GM21723 (cell line): Measurements from ENCODE around the gene ADAMTSL3.
A peak's percentile ranks its signal among the peaks of the same experiment; 100 is the strongest.

Experiments used
- ATAC-seq: cut with Tn5 transposase; IDR thresholded peaks from one replicate; pipeline ENCODE4 v1.9.1; 2021; ENCODE audit warnings: mild to moderate bottlenecking, moderate library complexity; ENCODE audit not compliant: unreplicated experiment

The ADAMTSL3 gene

DNA sequence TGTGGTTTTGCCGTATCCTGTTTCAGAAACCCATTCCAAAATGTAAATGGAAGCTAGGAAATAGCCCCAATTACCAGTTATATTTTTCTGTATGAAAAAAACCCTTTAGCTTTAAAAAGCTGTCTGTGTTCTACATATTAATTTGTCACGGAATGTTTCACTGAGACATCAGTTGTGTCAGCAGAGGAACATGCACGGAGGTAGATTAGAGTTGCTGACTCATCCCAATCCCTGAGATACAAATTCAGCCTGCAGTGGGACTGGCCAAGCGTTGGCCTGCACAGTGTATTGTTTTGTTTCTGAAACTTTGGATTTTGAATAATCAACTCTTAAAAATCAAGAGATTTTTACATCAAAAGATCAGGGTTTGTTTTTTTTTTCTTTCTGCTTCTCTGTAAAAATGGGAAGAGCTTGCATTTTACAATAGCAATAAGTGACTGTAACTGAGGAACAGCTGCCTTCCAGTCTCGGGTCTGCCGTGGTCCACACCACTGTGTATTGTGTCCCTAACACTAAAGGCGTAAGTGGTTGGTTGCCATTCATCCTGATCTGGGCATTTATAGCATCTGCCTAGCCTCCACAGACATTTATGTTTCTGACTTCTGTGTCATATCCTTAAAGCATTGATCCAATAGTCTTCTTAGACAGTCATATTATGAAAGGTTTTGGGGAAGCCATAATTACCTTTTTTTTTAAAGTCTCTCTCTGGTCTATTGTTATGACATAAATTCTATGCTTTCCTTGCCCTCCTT, 218.1 kb downstream of the ADAMTSL3 start:
- ATAC-seq = peak; percentile 88

DNA sequence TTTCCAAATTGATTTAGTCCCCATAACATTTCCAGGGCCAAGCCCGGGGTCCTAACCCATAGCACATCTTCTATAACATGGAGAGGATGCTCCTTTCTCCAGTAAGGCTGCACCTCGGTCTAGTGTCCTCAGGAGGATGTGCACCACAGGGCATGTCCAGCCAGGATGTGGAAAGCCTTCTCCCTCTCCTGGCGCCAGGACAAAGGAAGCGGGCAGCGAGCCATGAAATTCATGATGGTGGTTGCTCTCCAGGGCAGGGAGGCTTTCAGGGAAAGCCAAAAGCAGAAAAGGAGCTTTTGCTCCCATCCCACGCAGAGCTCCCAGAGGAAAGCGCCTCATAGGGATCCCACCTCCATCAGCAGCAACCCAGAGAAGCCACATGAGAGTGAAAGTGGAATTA, 220.0 kb downstream of the ADAMTSL3 start:
- no peak for ATAC-seq

DNA sequence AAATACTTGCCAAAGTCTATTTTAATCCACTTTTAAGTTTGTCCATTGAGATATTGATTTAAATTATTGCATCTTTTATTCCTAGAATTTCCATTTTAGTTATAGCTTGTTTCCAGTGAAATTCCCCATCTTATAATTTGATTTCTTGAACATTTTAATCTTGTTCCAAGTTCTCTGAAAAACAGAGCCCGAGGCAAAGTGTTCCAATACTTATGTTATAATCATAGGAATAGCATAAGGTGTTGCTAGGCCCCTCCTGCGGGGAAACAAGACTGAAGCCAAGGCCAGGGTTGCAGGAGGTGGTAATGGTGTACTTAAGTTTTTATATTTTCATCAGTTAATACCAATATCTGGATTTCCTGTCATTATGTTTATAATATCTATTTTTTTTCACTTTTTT, 226.6 kb downstream of the ADAMTSL3 start:
- ATAC-seq = no peak

DNA sequence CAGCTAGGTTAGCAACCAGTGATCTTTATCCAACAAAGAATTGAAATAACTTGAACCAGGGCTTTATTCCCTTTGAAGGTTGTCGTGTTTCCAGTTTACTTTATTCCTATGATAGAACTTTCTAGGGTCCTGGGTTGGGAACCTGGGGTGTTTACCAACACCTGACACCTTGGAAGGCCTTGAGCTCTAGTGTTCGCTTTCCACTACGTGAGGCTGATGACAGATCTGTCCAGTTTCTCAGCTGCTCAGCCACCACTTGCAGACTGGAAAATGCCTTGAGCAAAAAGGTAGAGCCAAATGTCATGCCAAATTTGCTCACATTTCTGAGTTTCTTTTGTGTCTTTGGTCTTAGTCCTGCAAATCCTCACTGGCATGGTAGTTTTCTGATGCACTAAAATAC, 227.2 kb downstream of the ADAMTSL3 start:
- ATAC-seq = no peak

DNA sequence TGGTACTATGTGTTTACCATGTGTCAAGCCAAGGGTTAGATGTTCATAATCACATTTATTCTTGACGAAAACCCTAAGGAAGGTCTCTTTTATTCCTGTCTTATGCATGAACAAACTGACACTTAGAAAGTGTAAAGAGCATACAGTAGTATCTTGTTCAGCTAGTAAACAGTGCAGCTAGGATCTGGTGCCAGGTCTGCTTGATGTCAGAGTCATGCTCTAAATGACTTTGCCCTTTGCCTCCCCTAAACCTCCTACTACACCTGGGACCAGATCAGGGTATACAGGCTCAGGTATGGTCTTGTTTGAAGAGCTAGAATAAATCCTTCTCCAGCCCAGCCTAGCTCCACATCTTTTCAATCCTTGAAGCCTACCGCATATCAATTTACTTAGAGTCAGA, 232.4 kb downstream of the ADAMTSL3 start:
- ATAC-seq = no peak

DNA sequence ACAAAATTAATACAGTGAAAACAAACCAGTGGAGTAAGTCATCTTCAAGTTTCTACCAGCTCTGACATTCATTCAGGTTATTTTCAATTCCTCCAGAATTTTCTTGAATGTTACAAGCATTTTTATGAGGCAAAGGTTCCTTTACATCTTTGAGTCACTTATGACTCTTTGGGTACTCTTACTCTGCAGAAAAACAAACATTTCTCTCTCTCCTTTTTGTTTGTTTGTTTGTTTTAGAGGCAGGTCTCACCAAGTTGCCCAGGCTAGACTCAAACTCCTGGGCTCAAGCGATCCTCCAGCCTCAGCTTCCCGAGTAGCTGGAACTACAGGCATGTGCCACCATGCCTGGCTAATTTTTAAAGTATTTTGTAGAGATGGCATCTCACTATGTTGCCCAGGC, 233.5 kb downstream of the ADAMTSL3 start:
- ATAC-seq = no peak

DNA sequence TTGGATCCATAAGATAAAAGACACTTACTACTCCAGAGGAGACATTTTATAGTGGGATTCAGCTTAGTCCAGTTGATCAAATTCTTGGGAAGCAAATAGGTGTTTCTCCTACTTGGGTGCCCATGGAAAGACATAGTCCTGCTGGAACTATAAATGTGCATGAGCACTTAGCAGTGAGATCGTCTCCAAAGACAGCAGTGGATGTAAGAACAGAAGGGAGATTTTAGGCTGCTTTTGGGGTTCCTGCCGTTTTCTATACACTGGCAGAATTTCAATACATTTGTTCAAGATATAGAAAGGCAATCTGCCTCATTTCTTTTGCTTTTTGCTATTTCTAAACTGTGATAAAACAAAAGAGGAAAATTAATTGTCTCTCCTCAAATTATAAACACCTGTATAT, 234.0 kb downstream of the ADAMTSL3 start:
- no peak for ATAC-seq

DNA sequence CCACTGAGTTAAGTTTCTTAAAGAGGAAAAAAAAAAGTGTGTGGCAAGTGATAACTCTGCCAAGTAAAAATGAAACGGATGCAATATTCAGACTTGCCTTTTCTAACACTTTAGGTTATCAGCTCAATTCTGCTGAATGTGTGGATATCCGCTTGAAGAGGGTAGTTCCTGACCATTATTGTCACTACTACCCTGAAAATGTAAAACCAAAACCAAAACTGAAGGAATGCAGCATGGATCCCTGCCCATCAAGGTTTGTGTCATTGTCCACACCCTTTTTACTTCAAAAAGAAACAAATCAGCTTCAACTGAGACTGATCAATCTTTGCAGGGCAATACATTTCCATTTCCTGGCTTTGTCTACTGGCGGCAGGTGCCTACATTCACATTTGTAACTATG, 236.1 kb downstream of the ADAMTSL3 start:
- no peak for ATAC-seq

DNA sequence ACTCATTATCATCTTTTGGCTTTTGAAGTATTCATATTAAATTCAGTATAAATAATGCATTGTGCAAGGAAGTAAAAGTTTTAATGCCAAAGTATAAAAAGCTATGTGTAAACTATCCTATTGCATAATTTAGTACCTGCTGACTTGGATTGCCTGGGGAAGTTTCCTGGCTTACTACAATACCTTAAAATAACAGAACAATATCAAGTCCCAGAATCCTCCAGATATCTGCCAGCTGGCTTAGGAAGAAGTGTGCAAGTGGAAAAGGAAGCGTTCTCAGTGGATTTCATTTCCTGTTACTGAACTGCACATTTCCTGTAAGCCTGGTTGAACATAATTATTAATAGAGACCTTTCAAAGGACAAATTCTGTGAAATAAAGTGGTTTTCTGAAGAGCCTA, 236.7 kb downstream of the ADAMTSL3 start:
- ATAC-seq = no peak

DNA sequence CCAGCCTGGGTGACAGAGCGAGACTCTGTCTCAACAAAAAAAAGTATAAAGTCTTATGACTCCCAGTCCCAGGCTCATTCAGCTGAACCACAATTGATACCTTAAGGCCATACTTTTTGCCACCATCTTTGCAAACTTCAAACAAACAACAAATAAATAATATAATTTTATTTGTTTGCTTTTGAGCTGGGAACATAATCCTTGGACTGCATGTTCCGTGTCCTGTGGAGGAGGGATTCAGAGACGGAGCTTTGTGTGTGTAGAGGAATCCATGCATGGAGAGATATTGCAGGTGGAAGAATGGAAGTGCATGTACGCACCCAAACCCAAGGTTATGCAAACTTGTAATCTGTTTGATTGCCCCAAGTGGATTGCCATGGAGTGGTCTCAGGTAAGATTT, 238.6 kb downstream of the ADAMTSL3 start:
- no peak for ATAC-seq

DNA sequence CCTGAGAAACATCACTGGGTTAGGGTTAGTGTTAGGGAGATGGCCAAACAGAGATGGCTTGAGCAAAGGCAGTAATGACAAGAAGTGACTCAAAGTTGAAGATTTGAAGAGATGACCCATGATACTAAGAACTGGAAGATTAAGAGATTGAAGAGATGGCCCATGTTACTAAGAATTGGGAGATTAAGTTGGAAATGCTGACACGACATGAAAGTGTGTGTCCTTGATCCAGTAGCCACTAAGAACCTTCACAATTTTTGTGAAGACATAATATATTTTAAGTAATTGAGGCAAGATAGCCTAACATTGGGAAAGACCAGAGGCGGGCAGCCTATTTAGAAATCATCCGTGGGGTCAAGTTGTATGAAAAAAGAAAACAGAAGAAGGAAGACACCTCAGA, 239.4 kb downstream of the ADAMTSL3 start:
- ATAC-seq = no peak

DNA sequence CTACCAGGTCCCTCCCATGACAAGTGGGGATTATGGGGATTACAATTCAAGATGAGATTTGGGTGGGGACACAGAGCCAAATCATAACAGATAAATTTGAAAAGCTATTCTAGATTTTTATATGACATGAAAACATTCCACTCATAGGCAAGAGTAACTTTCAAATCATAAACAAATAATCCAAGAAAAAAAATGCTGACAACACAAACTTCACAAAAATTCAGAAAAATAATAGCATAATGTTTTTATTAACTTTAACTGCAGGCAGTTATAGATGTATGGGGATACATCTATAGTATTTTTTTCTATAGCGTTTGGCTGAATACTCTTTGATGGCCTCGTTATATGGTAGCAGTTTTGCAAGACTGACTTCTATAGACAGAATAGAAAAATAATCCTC, 243.1 kb downstream of the ADAMTSL3 start:
- ATAC-seq = no peak

DNA sequence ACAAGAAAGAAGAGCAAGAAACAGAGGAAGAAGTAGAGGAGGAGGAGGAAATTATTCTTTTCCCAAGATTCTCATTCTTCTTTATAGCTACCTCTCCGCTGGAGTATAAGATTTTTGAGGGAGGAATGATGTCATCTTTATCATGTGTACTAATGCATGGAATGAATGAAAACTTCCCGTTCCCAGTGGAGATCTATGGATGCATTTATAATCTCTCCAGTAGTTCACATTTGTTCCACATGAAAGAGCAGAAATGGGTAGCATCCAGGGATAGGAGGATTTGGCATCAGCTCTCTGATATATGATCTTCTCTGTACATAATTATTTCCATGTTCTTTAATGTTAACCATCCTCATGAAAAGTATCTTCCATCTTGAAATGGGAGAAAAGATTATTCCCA, 244.4 kb downstream of the ADAMTSL3 start:
- no peak for ATAC-seq

DNA sequence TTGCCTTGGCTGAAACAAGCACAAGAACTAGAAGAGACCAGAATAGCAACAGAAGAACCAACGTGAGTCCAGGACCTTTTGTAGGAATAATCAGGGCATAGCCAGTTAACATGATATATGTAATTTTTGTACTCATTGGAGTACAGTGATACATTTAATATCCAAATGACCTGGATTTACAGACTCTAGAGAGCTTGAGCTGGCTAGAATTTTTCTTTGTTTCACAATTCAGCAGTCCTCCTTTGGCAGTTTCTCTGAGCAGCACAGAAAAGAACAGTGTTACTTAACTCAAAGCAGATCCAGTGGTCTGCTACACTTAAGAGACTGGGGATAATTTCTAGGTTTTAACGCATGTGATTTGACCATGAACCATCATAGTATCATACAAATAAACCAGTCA, 245.7 kb downstream of the ADAMTSL3 start:
- no peak for ATAC-seq

DNA sequence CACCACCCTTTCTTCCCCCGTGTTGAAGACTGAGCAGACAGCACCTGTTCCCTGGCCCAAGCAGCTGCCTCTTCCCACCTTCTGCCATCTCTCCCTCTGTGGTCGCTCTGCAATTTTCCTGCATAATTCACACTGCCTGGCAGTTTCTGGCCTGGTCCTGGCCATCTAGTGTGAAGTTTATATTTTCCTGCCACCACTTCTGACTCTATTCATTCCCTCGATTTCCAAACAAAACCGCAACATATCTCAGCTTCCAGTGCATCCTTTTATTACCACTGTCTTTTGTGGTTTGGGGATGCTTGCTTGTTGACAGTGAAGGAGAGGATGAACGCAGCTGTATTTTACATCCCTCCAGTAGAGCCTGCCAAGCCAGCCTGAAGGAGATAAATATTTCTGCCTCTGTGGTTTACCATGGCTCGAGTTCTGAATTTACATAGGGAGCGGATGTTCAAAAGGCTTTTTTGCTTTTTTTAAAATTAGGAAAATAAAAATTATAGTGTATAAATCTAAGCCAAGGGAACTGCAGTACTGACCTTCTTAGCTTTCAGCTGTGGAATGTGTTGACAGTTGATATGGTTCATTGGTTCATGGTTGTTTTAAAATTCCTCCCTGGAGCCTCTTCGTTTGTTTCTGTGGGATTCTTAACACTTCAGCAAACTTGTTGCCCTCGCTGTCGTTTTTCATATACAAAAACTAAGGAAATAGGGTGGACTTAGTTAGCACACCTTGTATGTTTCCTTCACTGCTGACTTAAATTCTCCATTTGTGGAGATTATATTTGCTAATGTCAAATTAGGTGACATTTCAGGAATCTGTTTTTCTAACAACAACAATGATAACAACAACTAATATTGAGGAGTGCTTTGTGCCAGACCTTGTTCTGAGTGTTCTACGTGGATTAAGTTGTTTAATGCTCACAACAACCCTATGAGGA, 250.5 kb downstream of the ADAMTSL3 start:
- no peak for ATAC-seq

DNA sequence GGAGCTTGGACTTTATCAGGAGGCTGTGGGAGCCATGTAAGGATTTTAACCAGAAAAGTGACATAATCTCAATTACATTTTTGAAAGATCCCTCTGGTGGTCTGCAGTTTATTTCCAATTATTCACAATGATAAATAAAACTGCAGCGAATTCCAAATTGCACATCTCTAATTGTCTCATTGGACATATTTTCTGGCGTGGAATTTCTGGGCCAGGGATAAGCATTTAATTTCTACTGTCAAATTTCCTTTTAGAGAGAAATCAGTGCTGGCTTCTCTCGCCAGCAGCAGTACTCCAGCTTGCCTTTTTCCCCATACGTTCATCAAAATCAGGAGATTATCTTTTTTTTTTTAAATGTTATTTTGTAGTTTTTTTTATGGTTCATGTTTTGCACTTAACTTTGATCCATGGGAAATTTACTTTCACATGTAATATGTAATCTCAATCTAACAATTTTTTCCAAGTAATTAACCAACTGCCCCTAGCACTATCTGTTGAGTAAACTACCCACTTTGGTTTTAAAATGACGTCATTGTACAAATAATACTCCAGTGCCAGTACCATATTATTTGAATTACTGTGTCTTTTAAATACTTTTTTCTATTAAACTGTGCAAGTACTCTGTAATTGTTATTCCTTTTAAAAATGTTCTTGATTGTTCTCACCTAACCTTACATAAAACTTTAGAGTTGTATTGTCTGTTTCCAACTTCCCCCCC, 251.8 kb downstream of the ADAMTSL3 start:
- ATAC-seq = no peak

DNA sequence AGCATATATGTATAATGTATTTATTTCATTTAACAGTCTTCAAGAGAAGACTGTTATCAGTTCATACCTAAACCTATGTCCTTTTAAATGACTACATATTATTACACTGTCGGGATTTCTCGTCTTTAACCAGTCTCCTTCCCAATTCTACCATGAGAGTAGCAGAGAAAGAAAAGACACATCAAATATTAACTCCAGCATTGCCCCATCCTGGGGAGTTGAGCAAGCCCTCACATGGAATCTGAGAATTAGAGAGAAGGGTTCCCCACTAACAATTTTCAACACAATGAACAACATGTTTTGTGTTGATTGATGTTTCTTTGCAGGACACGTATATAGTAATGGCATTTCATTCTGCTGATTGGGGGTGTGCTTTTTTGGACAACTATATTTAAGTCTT, 257.4 kb downstream of the ADAMTSL3 start:
- no peak for ATAC-seq

DNA sequence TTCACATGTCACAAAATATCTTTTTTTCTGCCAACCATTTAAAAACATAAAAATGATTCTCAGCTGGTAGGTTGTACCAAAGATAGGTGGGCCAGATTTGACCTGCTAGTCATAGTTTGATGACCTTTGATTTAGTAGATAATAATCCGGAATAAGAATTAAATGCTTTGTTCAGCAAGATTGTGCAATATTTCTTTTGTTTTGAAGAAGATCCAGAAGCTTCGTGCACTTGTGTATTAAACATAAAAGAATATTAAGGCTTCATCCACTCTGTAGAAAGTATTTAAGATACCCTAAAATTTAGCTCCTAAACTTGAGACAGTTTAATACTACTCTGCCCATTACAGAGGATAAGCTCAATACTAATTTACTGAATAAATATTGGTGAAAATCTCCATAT, 258.4 kb downstream of the ADAMTSL3 start:
- ATAC-seq = no peak

DNA sequence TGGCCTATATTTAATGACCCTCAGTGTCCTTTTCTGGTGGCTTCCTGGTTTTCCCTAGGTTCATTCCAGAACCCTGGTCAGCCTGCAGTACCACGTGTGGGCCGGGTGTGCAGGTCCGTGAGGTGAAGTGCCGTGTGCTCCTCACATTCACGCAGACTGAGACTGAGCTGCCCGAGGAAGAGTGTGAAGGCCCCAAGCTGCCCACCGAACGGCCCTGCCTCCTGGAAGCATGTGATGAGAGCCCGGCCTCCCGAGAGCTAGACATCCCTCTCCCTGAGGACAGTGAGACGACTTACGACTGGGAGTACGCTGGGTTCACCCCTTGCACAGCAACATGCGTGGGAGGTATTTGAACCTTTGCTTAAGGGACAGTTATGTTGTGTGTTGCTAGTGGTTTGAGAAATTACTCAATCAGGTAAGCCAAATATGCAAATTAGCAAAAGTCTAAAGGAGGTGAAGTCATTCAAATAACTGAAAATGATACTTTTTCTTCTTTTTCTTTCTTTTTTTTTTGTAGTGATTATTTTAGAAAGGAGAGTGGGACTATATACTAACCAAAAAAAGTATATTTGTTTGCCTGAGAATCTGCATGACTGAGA, 259.2 kb downstream of the ADAMTSL3 start:
- ATAC-seq = no peak

DNA sequence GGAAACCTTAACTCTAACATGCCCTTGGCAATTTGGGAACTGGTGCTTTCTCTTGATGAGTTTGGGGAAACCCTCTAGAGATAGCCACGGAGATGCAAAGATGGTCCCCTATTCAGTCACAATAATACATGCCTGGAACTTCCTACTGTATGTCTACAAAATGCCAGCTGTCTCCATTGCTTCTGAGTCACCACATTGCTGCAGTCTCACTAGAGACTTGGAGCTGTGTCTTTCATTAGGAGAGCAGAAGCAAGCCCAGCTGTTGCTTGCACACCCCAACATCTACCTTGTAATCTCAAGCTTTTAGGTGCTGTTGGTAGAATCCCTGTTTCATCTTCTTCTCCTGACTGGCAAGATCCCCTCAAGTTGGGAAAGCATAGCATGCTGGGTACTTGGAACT, 261.0 kb downstream of the ADAMTSL3 start:
- ATAC-seq = no peak

DNA sequence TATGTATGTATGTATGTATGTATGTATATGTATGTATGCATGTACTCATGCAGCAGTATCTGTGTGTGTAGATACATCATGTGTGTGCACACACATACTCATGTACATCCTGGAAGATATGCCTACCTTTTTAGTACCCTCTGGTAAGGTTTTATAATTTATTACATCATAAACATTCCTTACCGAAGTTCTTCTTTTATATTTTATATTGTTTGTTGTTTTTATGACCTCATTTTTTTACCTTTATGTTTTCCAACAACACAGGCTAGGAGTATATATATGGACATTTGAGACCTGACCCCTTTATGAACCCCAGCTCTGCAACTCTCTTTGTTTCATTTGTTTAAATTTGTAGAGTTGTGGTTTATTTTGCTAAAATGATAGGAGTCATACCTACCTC, 263.5 kb downstream of the ADAMTSL3 start:
- no peak for ATAC-seq
